Activated naive CD8-positive, alpha-beta T cell treated with anti-CD3 and anti-CD28 coated beads, Interleukin-2, amount 10 ng/mL, durations not matched to agents 7 days and 5 days (primary cell): Measurements from ENCODE around the gene CACNA1C. TPM values are rescaled to one million over a fixed set of nuclear protein-coding genes. Genes with fewer than 3 reads are reported as not detected.

Experiments used
- ATAC-seq: fragments of 150-1000 bp; cut with Tn5 transposase; one replicate; pipeline ENCODE4 v1.10.0; 2021; ENCODE audit warnings: low read depth, moderate library complexity
- POLR2A ChIA-PET: fragments of 350-600 bp; sonication (Branson Sonifier 250); formaldehyde crosslinking; loops from one replicate; lab custom pipeline; 2021; ENCODE audit warnings: antibody characterized with exemption; lab: Charles Lee
- DNase-seq: peaks from one replicate; pipeline ENCODE4 v3.0.0; 2021
- H3K27ac Mint-ChIP-seq: one replicate; pipeline ENCODE4 v1.8.0; 2022; ENCODE audit warnings: mild to moderate bottlenecking, mixed read lengths
- H3K27me3 Mint-ChIP-seq: one replicate; pipeline ENCODE4 v1.8.0; 2022; ENCODE audit warnings: mild to moderate bottlenecking, moderate library complexity, mixed read lengths
- H3K36me3 Mint-ChIP-seq: one replicate; pipeline ENCODE4 v1.8.0; 2021; ENCODE audit warnings: mild to moderate bottlenecking, mixed read lengths
- H3K4me1 Mint-ChIP-seq: one replicate; pipeline ENCODE4 v1.8.0; 2021; ENCODE audit warnings: mixed read lengths
- H3K4me3 Mint-ChIP-seq: one replicate; pipeline ENCODE4 v1.8.0; 2022; ENCODE audit warnings: mild to moderate bottlenecking, moderate library complexity, mixed read lengths
- H3K9me3 Mint-ChIP-seq: one replicate; pipeline ENCODE4 v1.8.0; 2021; ENCODE audit warnings: mixed read lengths
- total RNA-seq, 2 experiments: library from RNA; stranded (reverse); gene quantifications; one replicate each; pipeline ENCODE4 v1.2.3, GENCODE V29; 2021

Gene CACNA1C
- total RNA-seq, 2 experiments from 2014 or later: 0.11 to 0.14 TPM

DNA sequence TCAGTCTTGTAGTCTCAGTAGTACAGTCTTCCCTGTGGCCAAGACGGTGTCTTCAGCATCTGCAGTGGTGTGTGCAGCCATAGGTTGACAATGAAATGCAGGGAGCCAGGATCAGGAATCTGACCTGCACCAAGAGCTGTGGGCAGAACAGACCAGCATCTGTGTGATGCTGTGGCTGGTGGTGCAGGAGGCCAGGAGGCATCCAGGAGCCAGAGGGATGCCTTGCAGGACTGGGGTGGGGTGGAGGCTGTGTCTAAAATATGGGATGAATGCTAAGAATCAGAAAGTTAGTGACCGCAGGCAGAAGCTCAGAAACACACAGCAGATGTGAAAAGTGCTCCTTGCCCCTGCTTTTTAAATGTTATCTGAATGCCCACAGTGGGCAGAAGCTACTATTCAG lies 209.7 kb downstream of the CACNA1C start:
- Mint-ChIP-seq H3K9me3 (no peaks in the 10 kb centered on the region), H3K4me1 (peaks cover 4% of the 10 kb centered on the region), H3K27me3 (no peaks in the 10 kb centered on the region), H3K4me3 (no peak overlapping the region), H3K36me3 (no peaks in the 10 kb centered on the region), H3K27ac (no peak overlapping the region)
- DNase-seq (no peak), ATAC-seq (no peak)
- POLR2A ChIA-PET: no interaction called here

DNA sequence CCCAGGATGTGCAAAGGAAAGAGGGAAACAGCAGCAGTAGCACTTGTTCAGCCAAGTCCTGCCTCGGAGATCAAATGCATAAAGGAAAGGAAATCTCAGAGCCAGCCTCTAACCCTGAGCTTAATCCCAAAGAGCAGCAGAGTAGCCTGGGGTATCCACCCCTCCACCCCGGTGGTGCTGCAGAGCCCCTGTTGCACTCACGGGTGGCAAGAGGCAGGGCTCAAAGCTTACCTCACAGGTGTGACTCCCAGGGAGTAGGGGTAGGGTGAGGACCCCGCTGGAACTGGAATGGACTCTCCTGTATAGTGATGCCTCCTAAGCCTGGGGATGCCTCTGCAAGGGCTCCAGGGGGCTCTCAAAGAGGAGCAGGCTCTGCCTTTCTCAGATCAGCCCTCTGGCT lies 211.1 kb downstream of the CACNA1C start:
- POLR2A ChIA-PET: no interaction called here
- Mint-ChIP-seq H3K27ac (no peak overlapping the region), H3K36me3 (no peaks in the 10 kb centered on the region), H3K27me3 (peaks cover 1% of the 10 kb centered on the region), H3K4me1 (peaks cover 4% of the 10 kb centered on the region), H3K4me3 (no peak overlapping the region), H3K9me3 (no peaks in the 10 kb centered on the region)
- DNase-seq: no peak
- ATAC-seq: no peak

DNA sequence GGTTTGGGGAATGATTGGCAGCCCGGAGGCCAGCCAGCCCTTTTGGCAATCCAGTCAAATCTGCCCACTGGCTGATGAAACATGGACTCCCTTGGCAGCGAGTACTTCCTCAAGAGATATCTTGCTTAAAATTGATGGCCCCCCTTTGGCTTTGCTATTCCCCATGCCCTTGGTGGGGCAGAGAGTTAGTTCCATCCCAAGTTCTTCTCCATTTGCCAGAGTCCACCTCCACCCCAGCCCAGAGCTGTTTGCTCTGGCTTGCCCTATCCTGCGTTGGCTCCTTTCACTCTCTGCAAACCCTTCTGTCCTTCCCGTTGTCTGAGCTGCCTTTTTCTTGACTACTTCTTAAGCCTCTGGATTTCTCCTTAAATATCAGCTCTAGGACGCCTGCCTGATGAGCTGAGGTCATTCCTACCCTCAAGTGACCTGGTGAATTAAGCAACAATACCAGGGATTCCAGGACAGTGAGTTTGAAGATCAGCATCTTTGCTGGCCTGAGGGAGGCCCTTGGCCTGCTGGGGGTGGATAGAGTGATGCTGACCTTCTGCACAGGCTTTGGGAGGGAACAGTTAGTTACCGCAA lies 212.0 kb downstream of the CACNA1C start:
- POLR2A ChIA-PET: no interaction called here
- ATAC-seq: no peak
- Mint-ChIP-seq H3K27ac (no peak overlapping the region), H3K36me3 (no peaks in the 10 kb centered on the region), H3K27me3 (peaks cover 2% of the 10 kb centered on the region), H3K4me3 (no peak overlapping the region), H3K9me3 (no peaks in the 10 kb centered on the region), H3K4me1 (no peaks in the 10 kb centered on the region)
- no peak for DNase-seq

DNA sequence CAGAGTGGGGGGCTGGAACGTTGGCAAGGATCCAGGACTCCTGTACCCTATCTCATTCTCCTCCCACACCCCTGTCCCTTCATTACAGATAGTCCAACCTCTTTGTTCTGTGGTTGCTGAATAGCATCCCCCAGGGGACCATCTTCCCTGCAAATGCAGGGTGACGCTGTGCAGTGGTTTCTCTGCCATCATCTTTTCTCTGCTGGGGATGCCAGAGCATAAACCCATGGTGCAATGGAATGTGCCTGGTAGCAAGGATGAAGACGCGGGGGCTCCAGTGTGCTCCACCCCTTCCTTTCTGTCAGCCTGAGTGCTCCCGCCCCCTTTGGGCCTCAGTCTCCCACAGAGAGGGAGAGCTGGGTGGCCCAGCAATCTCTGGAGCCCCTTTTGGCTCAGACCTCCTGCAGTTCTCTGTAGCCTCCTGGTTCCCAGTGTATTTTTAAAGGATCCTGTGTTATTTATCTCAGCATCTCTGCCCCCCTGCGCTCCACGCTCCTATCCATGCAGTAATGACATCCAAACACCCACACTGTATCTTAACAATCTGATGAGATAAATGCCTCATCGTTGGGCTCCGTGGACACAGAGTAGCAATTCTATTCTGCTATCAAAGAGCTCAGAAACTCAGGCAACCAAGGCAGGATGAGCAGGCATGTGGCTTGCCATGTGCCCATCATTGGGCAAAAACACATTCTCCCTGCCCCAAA lies 212.8 kb downstream of the CACNA1C start:
- Mint-ChIP-seq H3K27ac (no peak overlapping the region), H3K9me3 (no peaks in the 10 kb centered on the region), H3K4me1 (no peaks in the 10 kb centered on the region), H3K27me3 (peaks cover 2% of the 10 kb centered on the region), H3K4me3 (no peak overlapping the region), H3K36me3 (no peaks in the 10 kb centered on the region)
- POLR2A ChIA-PET: no interaction called here
- DNase-seq (no peak), ATAC-seq (no peak)

DNA sequence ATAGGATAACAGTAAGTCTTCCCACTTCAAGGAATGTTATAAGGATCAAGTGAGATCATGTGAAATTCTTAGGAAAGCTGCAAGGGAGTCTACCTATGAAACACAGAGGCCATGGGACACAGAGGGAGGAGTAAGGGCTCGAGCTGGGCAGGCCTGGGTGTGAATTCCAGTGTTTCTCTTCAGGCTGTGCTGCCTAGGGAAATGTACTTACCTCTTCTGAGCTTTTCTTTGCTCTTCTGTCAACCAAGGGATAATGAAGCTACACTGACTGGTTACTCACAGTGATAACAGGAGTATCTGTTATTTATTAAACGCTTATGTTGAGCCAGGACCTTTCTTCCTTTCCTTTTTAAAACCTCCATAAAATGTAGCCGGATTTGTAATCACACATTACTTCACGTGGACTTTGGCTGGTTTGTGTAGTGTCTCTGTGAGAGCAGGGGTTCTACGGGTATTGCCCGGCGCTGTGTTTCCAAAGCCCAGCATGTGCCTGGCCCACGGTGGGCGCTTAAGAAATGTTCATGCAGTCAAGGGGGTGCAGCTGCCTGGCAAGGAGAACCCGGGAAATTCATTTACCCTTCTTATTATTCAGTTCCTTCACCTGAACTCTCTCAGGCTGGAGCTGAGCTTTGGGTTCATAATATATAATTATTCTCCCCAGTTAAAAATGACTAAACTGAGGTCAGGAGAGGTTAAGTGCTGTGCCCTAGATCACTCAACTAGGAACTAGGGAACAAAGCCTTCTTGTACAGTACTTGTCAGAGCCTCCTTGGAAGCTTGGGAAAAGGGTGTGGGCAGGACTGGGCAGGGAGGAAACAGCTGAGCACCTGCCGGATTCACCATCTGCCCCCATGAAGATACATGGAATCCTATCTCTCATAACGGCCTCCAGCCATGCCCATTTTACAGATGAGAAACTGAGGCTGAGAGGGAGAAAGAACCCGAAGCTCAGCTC lies 214.2 kb downstream of the CACNA1C start:
- Mint-ChIP-seq H3K27me3 (peaks cover 2% of the 10 kb centered on the region), H3K4me1 (no peaks in the 10 kb centered on the region), H3K9me3 (no peaks in the 10 kb centered on the region), H3K27ac (no peak overlapping the region), H3K4me3 (no peak overlapping the region), H3K36me3 (no peaks in the 10 kb centered on the region)
- ATAC-seq (no peak), DNase-seq (no peak)
- POLR2A ChIA-PET: no interaction called here

DNA sequence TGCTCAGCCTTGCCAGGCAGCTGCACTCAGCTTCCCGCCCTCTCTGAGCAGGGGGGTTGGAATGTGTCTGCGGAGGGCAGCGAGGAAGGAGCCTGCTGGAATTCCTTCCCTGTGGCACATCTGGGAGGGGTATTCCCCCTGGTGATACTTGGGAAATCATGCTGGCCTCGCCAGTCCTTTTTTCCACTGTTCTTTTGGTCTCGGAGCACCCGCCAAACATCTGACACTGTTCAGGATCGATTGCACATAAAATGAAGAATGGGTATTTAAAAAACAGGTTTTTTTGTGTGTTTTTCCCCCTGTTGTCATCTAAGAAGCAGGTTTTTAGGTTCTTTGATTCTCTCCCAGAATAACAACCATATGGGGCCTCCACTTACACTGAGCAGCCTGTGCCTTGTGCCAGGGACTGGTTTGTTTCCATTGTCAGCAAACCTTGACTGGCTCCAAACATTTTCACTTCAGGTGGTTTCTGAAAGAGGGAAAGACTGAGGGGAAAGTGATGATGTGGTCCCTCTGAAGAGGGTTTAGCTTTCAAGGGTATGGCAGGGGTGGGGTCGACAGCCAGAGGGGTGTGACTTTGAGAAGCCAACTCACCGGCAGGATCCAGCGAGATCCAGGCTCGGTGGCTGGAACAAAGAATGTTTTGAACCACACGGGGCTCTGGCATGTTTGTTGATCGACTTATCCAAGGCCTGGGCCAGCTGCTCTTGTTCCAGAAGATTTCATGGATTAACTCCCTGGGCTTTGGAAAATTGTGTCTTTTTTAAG lies 215.1 kb downstream of the CACNA1C start:
- ATAC-seq (no peak), DNase-seq (no peak)
- Mint-ChIP-seq H3K27ac (no peak overlapping the region), H3K27me3 (peaks cover 2% of the 10 kb centered on the region), H3K36me3 (no peaks in the 10 kb centered on the region), H3K4me1 (no peaks in the 10 kb centered on the region), H3K9me3 (no peaks in the 10 kb centered on the region), H3K4me3 (no peak overlapping the region)
- POLR2A ChIA-PET: no interaction called here

DNA sequence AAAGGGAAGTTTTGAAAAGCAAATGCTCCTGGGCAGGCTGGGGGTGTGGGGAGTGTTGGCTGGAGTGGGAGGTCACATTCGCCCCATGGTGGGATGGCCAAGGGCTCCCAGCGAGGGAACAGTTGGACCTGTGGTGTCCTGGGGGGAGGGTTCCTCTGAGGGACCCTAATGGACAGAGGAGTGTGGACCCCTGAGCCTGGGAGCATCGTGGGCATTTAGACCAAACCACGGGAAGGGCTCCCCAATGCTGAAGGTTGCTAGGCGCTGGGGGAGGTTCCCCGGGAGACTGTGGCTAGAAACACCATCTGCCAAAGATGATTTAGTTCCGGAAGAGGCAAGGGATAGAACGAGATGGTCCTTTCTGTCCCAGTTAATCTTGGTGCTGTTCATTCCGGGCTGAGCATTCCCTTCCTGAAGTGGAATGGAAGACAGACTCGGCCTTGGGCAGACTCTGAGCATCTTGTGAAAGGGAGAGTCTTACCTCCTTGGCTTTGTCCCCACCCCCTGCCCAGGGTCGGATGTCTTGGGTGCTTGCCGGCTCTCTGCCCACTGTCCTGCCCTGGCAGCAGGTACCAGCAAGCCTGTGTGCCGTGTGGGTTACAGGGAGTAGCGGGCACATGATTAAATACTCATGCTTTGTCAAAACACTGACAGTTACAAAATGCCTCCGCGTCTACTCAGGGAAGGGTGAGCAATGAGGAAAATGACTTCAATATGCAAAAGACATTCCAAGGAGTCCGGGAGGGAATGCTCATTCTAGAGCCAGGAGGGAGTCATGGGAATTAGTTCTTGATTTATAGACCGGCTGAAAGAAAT lies 215.9 kb downstream of the CACNA1C start:
- no peak for ATAC-seq
- peaks cover 2% of the 10 kb centered on the region for H3K27me3 Mint-ChIP-seq
- H3K36me3 Mint-ChIP-seq: no peaks in the 10 kb centered on the region
- no peak overlapping the region for H3K4me3 Mint-ChIP-seq
- no peak overlapping the region for H3K27ac Mint-ChIP-seq
- no peaks in the 10 kb centered on the region for H3K4me1 Mint-ChIP-seq
- POLR2A ChIA-PET: no interaction called here
- H3K9me3 Mint-ChIP-seq: no peaks in the 10 kb centered on the region
- no peak for DNase-seq

DNA sequence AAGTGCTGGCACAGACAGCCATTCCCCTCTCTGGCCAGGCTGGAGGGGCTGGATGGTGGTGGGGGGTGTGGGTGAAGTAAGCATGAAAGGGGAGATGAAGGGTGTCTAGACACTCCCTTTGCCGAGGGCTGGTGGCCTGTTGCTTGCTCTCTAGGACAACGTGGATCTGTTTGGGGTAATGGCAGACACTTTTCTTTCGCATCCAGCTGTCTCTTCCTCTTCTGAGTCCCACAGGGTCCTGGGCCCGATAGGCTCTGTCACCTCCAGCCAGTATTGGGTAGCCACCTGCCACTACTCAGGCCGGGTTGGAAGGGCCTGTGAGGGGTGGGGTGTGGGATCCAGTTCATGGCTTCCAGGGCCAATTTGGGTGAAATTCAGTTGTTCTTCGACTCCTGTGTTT lies 218.1 kb downstream of the CACNA1C start:
- peaks cover 2% of the 10 kb centered on the region for H3K27me3 Mint-ChIP-seq
- POLR2A ChIA-PET: no interaction called here
- no peak overlapping the region for H3K4me3 Mint-ChIP-seq
- H3K9me3 Mint-ChIP-seq: no peaks in the 10 kb centered on the region
- no peak overlapping the region for H3K27ac Mint-ChIP-seq
- H3K36me3 Mint-ChIP-seq: no peaks in the 10 kb centered on the region
- DNase-seq: no peak
- no peak for ATAC-seq
- H3K4me1 Mint-ChIP-seq: no peaks in the 10 kb centered on the region

DNA sequence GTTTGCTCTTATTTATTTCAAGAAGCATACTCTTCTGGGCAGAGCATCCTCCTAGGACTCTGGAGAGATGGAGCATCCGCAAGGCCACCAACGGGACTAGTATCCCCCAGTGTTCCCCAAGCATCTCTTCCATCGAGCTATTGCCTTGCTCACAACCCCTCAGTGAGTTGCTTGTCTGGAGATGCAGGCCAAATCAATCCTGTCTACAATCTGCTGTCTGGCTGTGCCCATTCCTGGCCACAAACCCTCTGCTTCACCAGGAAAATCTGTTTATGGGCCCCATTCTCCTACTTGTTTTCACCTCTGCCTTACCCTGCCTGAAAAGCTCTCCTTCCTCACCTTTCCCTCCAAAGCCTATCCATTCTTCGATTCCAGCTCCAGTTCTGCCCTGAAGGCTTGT lies 219.2 kb downstream of the CACNA1C start:
- no peaks in the 10 kb centered on the region for H3K9me3 Mint-ChIP-seq
- H3K27me3 Mint-ChIP-seq: peaks cover 2% of the 10 kb centered on the region
- no peaks in the 10 kb centered on the region for H3K36me3 Mint-ChIP-seq
- H3K4me1 Mint-ChIP-seq: no peaks in the 10 kb centered on the region
- H3K27ac Mint-ChIP-seq: no peak overlapping the region
- POLR2A ChIA-PET: no interaction called here
- ATAC-seq (no peak), DNase-seq (no peak)
- H3K4me3 Mint-ChIP-seq: no peak overlapping the region

DNA sequence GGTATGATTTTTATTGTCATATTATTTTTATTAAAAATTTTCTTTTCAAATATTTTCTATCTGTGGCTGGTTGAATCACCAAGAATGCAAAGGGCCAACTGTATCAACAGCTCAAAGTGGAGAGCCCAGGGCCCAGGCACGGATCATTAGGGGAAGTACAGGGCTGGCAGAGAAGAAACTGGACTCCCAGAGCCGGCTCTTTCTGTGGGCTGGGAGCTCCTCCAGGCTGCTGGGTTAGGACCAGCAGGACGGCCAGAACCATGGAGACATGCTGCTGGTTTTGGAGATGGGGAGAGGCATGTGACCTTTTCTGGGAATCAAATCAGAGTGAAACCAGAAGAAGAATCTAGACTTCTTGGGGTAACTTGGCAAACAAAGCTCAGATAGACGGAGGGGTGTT lies 220.5 kb downstream of the CACNA1C start:
- ATAC-seq (no peak), DNase-seq (no peak)
- no peaks in the 10 kb centered on the region for H3K36me3 Mint-ChIP-seq
- H3K27me3 Mint-ChIP-seq: peaks cover 4% of the 10 kb centered on the region
- POLR2A ChIA-PET: no interaction called here
- no peak overlapping the region for H3K4me3 Mint-ChIP-seq
- no peak overlapping the region for H3K27ac Mint-ChIP-seq
- no peaks in the 10 kb centered on the region for H3K9me3 Mint-ChIP-seq
- H3K4me1 Mint-ChIP-seq: no peaks in the 10 kb centered on the region

DNA sequence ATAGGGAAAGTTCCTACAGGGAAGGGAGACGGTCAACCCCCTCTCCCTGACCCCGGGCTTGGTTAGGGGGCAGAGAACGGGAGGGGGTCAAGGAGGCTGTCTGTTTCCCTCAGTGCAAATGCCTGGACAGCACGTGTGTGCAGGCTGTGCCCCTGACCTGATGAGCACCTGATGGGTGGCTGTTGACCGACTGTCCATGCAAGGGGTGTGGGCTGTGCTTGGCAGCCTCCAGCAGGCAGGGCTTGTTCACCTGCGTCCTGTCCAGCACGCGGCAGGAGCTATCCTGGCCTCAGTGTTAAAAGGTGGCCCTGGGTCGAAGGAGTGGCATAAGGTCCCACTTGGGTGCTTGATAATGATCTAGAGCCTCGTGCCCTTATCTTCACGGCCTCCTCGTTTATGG lies 221.0 kb downstream of the CACNA1C start:
- Mint-ChIP-seq H3K9me3 (no peaks in the 10 kb centered on the region), H3K4me3 (no peak overlapping the region), H3K27me3 (peaks cover 4% of the 10 kb centered on the region), H3K36me3 (no peaks in the 10 kb centered on the region), H3K27ac (no peak overlapping the region), H3K4me1 (no peaks in the 10 kb centered on the region)
- DNase-seq (no peak), ATAC-seq (no peak)
- POLR2A ChIA-PET: no interaction called here

DNA sequence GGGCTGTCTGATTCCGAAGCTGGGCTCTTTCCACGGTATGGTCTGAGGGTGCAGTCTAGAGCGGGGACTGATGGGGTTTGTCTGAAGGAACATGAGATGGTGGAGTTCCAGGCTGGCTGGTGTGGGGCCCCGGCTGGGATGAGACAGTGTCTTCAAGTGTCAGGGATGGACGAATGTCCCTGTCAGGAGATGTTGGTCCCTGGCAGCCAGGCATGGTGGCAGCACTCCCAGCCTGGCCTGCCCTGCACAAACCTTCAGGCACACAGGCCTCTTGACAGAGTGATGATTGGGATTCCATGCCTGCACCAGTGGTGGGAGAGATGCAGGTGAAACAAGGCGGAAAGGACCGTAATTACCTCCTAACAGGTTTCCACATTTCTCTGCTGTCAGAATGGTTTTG lies 221.9 kb downstream of the CACNA1C start:
- Mint-ChIP-seq H3K36me3 (no peaks in the 10 kb centered on the region), H3K4me1 (no peaks in the 10 kb centered on the region), H3K27me3 (peaks cover 3% of the 10 kb centered on the region), H3K4me3 (no peak overlapping the region), H3K9me3 (no peaks in the 10 kb centered on the region), H3K27ac (no peak overlapping the region)
- ATAC-seq: no peak
- POLR2A ChIA-PET: no interaction called here
- DNase-seq: no peak
